ENCODE data around the gene ORM1. TPM values are rescaled to one million over a fixed set of nuclear protein-coding genes. Genes with fewer than 3 reads are reported as not detected.

ORM1 gene
- total RNA-seq, 1 donor from 2014 or later: 0.64 TPM

Other genes starting within 250 kb of the ORM1 start
- not detected for gene AMBP, start 244.8 kb upstream of the ORM1 start, total RNA-seq
- gene KIF12, start 223.8 kb upstream of the ORM1 start, total RNA-seq: 0.84 TPM
- gene COL27A1, start 167.6 kb upstream of the ORM1 start, total RNA-seq: 101 TPM
- gene ORM2, start 6.8 kb downstream of the ORM1 start, total RNA-seq: not detected
- 44.9 TPM for gene AKNA, start 64.9 kb downstream of the ORM1 start, total RNA-seq
- 5.5 TPM for gene WHRN, start 182.4 kb downstream of the ORM1 start, total RNA-seq